GM18508 (cell line): Measurements from ENCODE around the gene LRCH3.

Source experiments
- ATAC-seq: cut with Tn5 transposase; IDR thresholded peaks from one replicate; pipeline ENCODE4 v1.9.1; 2021; ENCODE audit warnings: moderate number of reproducible peaks; ENCODE audit not compliant: insufficient read depth, unreplicated experiment

Gene LRCH3

DNA sequence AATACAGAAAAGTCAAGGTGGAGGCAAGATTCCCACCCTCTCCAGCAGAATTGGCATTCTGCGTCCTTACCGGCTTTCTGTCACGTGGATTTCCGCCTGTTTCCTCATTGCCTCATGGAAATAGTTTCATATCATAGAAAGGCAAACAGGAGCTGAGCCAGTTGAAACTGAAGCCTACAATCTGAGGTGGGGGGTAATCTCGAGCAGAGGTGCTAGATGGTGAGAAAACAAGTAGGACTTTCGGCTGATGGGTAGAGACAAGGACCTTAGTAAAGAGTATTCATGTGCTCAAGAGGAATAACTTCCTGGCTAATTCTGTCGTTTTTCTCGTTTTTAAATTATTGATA lies 39.9 kb downstream of the LRCH3 start:
- no peak for ATAC-seq

DNA sequence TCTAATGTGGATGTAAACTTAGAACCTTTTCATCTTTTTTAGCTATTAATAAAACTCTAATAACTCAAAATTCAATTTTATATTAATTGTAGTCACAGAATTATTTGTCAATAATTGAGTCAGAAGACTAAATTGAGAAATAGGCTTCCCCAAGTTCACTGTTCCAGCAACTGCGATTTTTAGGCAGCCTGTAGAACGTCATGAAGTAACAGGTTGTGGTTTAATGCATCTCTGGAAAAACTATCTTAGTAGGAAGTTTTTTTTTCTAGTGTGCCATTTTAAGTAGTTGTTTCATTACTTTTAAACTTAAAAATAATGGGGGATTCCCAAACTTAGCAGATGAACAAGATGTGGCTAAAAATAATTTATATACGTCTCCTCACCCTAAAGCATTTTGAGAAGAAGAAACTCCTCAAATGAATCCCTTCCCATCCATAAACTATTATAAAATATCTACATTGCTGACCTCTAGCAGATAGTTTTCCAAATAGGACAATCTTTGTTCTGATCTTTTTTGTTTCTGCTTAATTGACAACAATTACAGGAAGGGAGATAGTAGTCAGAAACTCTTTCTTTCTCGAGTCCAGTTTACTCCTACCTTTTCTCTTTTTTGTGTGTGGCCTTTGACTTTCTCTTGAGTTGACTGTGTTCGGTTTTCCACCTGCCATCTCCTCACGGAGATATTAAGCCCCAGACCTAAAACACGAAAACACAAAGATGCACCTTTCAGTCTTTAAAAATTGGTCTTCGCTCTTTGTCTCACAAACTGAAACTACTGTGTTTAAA lies 43.1 kb downstream of the LRCH3 start:
- no peak for ATAC-seq

DNA sequence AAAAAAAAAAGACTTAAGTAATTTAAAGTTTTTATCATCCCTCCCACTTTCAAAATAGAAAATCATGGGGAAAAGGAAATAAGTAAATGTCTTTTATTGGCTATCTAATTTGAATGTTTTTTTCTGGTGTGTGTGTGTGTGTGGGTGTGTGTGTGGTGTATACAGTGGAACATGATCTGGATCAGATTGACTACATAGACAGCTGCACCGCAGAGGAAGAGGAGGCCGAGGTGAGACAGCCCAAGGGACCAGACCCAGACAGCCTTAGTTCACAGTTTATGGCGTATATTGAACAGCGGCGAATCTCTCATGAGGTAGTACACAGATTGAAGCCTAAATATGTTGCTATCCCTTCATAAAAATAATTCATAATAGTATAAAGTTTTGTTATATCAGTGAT lies 44.5 kb downstream of the LRCH3 start:
- no peak for ATAC-seq

GRCh38 chr3:197836244-197836643 lies 45.2 kb downstream of the LRCH3 start:
- no peak for ATAC-seq

DNA sequence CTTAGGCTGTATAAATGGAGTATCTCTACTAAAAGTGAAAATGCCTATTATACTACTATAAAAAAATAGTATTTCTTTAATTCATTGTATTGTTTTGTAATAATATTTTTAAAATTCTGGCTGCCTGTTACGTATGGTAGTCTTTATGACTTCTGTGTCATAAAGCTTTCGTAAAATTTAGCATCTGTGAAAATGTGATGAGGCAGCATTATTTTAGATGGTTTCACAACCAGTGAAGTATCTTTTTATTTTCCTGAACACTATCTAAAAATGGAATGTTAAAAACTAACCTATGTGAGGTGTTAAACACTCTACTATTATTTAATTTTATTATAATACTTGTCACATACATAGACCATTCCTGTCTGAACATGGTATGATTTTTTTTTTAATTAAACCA lies 46.2 kb downstream of the LRCH3 start:
- ATAC-seq: no peak

- no peak for ATAC-seq
Observed at GRCh38 chr3:197841789-197842188, 50.7 kb downstream of the LRCH3 start.

DNA sequence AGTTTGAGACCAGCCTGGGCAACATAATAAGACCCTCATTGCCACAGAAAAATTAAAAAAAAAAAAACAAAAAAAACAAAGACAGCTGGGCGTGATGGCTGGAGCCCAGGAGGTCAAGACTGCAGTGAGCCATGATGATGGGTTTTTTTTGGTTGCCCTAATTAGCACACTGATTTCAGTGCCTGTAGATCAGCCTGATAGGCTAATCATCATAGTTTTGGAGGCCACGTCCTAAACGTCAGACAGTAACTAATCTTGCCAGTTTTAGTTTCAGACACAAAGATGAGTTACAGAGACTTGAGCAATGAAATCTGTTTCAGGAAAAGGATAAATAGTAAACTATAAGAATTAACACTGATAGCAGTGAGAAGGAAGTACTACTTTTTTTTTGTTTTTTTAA lies 55.4 kb downstream of the LRCH3 start:
- no peak for ATAC-seq

GRCh38 chr3:197847866-197848401 lies 56.9 kb downstream of the LRCH3 start:
- ATAC-seq: no peak

DNA sequence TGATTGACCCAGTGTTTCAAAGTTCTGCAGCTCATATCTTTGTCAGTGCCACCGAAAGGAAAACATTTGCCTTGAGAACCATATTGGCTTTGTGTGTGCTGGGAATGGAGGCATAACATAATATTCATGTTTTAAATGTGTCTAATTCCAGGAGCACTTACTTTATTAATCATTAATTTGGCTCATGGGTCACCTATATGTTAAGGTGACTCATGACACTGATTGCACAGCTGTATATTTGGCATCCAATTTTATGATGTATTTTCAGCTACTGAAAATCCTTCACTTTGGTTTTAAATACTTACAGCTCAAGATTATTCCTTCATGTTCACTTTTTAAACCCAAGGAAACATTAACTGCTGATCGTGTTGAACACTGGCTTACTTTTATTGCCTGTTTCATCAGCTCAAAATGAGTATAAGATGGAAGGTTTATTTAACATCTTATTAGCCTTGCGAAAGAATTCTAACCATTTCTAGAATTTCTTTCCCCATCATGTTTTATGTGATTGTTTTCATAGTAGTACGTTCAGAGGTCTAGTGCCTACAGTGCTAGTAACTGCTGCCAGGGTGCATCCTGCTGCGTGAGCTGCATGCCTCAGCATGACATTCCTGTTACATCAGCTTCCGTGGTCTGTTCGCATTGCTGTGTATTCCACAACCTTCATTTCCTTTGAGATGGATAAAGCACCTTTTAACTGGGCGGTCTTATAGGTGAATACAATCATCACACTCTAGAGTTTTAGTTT lies 63.7 kb downstream of the LRCH3 start:
- no peak for ATAC-seq

GRCh38 chr3:197855571-197855970 lies 64.5 kb downstream of the LRCH3 start:
- no peak for ATAC-seq

DNA sequence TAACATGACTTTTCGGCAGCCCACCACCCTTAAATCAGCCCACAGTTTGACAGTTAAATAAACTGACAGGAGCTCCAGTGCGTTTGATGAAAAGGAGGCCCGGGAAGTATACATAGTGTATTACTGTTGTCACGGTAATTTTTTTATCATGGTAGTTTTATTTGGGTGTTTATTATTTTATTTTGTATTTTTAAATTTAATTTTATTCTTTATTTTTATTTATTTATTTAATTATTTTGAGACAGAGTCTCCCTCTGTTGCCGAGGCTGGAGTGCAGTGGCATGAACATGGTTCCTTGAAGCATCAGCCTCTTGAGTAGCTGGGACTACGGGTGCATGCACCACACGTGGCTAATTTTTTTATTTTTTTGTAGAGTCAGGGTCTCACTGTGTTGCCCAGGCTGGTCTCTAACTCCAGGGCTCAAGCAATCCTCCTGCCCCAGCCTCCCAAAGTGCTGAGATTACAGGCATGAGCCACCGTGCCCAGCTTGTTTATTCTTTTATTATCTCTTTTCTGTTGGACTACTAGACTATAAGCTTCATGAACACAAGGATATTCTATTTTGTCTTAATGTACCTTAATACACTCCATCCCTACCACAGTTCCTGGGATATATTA lies 65.3 kb downstream of the LRCH3 start:
- ATAC-seq: no peak

DNA sequence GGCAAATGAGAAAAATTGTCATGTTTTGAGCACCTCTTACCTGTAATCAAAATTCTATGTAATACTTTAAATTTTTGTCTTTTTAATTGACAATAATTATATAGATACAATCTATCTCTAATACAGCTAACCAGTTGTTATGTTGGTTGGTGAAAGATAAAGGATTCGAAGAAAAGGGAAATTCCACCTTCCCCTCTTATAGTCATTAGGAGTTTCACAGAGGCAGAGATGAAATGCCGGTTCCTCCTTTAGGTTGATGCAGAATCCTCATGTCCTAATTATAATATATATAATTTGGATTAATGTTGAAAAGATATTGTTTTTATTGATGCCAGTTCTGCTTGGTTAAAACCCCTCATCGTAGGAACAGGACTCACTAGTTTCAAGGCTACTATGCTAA lies 67.1 kb downstream of the LRCH3 start:
- no peak for ATAC-seq

DNA sequence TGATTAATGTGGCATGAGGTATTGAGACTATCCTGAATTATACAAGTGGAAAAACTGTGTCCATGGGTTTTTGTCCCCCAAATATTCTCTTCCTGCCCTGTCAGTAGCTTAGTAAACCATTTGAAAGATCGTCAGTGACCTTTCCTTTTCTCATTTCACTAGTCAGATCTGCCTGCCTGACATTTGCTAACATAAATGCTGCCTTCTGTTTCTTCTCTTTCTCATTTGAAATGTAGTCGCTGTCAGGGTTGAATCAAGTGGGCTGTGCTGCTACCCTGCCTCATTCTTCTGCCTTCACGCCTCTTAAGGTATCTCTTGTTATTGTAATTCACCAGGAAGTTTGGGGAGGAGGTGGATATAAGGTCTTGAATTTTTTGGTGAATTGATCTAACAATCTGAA lies 67.5 kb downstream of the LRCH3 start:
- ATAC-seq: no peak

DNA sequence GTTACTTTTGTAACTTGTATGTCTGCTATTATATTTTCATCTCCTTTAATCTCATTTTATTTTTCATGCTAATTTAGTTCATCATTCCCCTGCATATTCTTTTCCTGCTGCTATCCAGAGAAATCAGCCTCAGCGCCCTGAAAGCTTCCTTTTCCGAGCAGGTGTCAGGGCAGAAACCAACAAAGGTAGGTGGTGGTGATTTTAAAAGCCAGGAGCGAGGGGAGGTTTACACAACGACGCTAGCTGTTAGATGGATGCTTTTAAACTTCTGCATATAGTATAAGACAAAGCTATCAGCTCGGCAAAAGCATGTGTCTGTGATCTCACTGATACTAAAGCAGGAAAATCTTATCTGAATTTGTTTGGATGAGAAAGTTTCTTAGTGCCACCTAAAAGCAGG lies 75.0 kb downstream of the LRCH3 start:
- ATAC-seq: no peak

GRCh38 chr3:197873329-197873728 lies 82.3 kb downstream of the LRCH3 start:
- no peak for ATAC-seq

- ATAC-seq: no peak
Observed at GRCh38 chr3:197874064-197874463, 83.0 kb downstream of the LRCH3 start.

DNA sequence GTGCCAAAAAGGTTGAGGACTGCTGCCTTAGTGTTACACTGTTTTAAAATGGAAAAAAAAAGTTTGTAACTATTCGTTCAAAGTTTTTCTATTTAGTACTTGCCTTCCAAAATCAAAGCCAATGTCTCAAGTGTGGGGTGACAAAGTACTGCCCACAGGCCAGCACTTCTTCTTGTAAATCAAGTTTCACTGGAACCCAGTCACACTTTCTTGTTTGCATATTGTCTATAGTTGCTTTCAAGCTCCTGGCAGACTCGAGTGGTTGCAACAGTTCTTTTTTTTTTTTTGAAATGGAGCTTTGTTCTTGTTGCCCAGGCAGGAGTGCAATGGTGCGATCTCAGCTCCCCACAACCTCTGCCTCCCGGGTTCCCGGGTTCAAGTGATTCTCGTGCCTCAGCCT lies 83.6 kb downstream of the LRCH3 start:
- ATAC-seq: no peak

GRCh38 chr3:197877902-197878301 lies 86.8 kb downstream of the LRCH3 start:
- ATAC-seq: no peak

DNA sequence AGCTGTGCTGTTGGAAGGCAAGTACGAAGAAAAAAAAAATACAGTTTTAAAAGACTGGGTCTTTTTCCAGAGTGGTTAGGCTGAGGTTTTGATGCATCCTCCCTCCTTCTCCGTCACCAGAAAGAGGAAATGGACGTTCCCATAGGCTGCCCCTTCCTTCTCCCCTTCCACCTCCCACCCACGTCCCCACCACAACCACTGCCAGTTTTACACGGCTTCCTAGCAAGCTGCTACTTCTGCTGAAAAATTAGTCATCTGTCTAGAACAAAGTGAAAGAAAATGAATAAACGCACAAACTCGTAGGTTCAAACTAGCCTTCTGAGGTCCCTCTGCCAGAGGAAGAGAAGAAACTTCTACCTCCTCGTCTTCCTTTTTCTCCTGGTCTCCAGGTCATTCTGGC lies 87.4 kb downstream of the LRCH3 start:
- no peak for ATAC-seq

DNA sequence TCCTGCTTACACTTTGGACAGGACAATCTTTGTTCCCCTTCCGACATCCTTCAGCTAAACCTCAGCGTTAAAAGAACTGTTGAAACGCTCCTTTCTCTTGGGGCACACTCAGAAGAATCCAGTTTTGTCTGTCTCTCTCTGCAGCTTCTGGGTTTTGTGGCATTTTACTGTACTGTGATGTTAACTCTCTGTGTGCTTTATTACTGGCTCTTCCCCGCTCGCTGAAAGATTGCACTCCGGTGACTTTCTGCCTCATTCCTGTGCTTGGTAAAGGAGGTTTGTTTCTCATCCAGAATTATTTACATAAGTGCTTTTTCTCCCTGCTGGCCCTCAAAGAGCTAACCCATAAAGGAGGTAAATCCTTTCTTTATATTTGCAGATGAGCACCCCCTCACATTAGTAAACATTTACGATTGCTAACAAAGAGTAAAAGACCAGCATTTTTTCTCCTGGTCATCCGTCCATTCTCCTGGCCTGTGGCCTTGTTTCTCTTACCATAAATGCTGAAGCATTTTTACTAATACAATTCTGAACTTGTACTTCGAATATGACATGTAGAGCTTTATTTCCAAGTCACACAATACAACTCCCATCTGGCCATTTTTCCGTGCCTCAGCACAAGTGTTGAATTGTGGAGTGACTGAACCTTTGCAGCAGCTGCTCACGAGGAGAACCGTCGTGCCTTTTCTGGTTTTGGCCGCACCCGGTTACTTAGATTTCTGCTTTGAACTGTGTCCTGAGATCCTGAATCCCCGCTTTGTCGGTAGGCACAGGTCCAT lies 89.6 kb downstream of the LRCH3 start:
- no peak for ATAC-seq
